ENCODE results near the gene FAM193A.
"Not testable (repeated sequence)": the region's sequence is repeated elsewhere in the genome, so short reads cannot be mapped to it uniquely, and the experiment has no call there.

Gene FAM193A

DNA sequence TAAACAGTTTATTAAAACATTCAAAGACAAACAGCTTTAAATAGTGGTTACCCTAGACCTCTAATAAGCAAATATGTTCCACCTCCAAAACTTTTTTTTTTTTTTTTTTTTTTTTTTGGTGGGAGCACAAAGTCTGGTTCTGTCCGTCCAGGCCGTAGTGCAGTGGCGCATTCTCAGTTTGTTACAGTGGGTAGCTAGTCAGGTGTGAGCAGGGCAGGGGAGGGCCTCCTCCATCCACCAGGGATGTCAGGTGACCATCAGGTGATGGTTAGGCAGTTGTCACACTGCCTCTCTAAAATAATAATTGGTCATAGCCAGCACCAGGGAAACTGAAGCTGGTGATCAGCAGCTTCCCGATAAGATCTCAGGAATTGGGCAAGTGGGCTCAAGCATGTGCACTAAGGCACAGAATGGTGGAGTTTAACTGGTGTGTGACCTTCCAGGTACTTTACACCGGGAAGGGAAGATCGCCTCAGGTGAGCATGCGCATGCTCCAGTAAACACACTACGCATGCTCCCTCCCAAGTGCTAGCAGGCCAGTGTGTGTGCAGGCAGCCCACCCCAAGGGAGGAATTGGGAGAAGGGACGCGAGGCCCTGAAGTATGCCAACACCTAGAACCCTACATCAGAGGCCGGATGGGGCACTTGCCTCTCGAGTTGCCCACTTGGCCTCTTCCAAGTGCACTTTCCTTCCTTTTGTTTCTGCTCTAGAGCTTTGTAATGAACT, 192.5 kb downstream of the FAM193A start:
- DNase-seq (ENCODE audit: low spot score): no peak

DNA sequence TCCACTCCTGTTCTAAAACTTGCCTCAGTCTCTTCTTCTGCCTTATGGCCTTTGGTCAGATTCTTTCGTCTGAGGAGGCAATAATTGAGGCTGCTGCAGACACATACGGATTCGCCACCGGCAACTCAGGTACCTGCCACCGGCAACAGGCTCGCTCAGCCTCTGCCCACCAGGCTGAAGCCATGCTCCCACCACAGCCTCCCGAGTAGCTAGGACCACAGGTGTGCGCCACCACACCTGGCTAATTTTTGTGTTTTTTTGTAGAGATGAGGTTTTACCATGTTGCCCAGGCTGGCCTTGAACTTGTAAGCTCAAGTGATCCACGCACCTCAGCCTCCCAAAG, 193.1 kb downstream of the FAM193A start:
- DNase-seq (ENCODE audit: low spot score): no peak

DNA sequence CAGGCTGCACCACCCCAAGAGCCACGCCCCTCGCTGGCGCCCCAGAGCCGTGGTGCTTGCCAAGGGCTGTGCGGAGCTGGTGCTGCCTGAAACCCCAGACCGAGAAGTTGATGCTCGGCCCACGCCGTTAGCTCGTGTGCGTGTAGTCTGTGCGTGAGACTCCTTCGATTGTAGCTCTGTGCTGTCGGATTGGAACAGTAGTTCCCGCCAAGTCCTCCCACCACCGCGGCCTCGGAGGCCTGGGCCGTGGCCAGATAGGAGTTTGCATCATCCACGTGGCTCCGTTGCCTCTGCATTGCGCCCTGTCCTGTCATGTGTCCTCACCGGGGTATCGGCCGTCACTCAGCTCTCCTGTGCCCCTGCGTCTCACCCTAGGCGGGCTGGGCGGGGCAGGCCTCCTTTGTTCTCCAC, 195.5 kb downstream of the FAM193A start:
- no peak for DNase-seq (ENCODE audit: low spot score)

DNA sequence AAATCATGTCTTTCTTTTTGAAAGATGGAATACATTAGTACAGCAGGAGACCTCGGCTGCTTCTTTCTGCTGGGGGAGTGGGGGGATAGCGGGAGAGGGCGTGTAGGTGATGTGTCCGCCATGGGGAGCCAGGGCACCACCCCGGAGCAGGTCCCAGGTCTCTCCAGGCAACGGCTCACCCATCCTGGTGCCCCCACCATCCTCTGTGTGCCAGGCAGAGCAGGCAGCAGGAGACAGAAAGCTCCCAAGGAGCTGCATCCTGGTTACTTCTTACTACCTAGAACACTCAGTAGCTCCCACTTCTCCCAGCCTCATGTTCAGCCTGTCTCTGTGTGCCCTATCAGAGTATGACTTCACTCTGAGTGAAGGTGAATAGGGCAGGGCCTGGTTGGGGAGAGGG, 196.1 kb downstream of the FAM193A start:
- DNase-seq (ENCODE audit: low spot score): no peak

DNA sequence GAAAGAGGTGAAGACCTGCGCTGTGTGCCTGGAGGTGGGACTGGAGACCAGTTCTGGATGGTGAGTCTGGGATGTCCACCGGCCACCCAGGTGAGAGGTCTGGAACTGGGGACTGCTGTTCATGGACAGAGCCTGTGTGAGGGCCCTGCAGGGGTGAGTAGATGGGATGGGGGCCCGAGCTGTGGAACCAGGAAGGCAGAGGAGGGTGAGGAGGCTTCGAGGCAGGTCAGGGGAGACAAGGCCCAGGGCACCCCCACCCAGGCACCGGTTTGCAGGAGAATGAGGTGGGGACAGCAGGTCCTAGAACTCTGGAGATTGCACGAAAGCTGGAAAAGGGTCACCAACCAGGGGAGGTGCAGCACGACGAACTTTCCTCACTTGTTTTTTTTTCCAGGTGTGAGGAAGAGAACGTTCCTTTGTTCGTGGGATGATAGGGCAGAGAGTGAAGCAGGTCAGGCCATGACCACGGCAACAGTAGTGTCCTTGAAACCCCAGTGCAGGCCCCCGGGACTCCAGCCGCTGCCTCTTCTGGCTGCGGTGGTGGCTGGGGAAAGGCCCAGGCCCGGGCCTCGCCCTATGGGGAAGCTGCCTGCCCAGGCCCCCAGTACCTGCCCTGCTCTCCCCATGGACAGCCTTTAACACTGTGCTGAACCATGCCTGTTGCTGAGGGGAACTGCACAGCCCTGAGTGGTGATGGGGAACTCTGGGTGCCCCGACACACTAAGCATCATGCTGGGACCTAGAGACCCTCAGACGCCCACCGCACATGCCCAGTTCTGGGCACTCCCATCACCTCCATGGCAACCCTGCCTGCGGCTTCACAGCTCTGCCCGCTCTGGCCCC, 196.8 kb downstream of the FAM193A start:
- no peak for DNase-seq (ENCODE audit: low spot score)

DNA sequence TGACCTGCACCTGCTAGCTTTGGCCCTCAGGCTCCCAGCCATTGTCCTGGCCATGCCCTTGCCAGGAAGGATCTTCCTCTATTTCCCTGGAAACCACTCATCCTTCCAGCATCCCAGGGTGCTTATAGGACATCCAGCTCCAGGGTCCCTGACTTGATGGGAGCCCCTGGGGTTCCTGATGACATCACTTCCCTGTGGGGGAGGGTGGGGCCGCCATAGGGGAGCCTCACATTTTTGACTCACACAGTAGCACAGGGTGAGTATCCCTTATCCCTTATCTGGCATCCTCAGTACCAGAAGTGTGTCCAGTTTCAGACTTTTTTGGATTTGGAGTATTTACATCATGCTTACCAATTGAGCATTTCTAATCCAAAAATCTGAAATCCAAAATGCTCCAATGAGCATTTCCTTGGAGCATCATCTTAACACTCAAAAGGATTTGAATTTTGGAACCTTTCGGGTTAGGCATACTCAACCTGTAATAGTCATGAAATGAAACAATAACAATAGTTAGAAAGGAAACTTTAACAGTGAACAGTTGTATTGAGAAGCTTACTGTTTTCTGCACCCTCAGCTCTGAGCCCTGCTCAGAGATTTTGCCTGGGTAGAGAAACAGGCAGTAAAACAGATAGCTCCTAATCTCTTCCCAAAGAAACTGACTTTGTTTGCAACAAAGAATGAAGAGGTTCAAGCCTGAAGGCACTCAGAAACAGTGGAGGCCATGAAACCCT, 197.6 kb downstream of the FAM193A start:
- DNase-seq (ENCODE audit: low spot score): no peak

DNA sequence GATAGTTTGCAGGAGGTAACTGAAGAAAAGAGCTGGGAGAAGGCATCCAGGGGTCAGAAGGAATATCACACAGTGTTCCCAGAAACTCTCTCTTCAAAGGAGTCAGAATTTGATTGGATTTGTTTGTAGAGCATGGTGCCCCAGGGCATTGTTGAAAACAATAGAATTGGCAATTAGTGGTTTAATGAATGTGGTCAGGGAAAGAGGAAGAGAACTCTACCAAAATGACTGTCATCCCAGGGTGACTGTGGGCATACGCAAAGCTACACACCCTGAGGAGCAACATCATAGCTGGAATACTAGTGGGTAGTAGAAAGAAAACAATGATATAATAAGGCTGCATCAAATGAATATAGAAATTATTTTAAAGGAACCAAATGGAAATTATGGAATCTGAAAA, 198.2 kb downstream of the FAM193A start:
- DNase-seq (ENCODE audit: low spot score): no peak

DNA sequence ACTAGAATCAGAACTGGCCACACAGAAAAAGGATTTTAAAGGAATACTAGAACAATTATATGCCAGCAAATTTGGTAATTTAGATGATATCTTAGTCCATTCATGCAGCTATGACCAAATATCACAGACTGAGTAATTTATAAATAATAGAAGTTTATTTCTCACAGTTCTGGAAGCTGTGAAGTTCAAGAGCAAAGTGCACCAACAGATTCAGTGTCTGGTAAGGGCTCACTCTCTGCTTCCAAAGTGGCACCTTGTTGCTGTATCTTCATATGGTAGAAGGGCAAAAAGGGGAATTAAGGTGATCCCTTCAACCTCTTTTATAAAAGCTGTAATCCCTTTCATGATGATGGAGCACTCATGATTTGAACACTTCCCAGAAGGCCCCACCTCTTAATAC, 199.4 kb downstream of the FAM193A start:
- no peak for DNase-seq (ENCODE audit: low spot score)

DNA sequence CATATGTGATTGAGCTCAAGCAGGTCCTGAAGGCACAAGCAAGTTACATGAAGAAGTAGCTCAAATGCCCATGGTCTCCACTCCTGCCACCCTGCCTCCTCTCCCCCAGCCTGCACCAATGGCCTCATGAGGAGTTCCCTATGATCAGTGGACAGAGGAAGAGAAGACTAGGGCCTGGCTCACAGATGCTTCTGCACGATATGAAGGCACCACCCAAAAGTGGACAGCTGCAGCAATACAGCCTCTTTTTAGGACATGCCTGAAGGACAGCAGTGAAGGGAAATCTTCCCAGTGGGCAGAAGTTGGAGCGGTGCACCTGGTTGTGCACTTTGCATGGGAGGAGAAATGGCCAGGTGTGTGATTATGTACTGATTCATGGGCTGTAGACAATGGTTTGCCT, 201.8 kb downstream of the FAM193A start:
- not testable (repeated sequence) for DNase-seq (ENCODE audit: low spot score)

DNA sequence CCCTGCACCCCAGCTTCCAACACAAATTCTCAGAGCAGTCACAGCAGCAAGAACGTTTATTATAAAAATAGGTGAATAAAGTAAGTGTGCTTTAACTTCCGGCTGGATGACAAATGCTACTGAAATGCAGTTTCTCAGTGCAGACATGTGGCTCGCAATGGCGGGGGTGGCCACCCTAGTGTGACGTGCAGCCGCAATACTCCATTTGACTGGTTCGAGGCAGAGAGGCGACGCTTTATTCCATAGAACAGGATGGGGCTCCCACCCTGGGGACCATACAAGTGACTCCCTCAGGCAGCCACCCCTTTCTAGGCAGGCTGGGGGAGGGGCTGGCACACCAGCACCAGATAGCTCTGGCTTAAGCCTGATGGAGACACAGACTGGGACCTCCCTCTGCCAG, 205.2 kb downstream of the FAM193A start:
- no peak for DNase-seq (ENCODE audit: low spot score)

DNA sequence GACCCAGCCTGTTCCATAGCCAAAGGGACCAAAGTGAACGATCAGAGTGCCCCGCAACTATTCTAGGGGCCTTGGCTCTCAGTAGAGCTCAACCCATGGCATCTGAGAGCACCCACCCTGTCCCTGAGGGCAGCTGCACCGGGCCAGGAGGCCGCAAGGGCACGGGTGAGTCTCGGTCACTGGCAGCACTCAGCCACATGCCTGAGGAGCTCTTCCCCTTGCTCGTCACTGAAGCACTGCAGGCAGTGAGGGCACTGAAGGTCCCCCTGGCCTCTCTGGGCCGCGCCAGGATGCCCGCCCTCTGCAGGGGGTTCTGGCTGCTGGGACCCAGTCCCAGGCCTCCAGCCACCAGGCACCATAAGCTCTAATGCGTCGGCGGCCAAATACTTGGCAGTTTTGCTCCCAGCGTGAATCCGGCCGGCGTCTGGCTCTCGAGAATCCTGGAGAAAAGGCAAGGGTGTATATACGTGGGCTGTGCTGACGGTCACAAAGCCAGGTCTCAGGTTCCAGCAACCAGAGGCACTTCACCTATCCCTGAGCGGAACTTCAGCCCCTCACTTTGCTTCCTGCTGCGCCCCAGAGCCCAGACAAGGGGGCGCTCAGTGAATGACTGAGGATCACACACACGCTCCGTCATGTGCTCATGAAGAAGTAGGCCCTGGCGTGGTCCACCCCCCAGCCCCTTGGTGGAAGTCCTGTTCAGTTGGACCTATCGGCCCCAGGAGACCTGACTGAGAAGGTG, 205.8 kb downstream of the FAM193A start:
- DNase-seq (ENCODE audit: low spot score): no peak

DNA sequence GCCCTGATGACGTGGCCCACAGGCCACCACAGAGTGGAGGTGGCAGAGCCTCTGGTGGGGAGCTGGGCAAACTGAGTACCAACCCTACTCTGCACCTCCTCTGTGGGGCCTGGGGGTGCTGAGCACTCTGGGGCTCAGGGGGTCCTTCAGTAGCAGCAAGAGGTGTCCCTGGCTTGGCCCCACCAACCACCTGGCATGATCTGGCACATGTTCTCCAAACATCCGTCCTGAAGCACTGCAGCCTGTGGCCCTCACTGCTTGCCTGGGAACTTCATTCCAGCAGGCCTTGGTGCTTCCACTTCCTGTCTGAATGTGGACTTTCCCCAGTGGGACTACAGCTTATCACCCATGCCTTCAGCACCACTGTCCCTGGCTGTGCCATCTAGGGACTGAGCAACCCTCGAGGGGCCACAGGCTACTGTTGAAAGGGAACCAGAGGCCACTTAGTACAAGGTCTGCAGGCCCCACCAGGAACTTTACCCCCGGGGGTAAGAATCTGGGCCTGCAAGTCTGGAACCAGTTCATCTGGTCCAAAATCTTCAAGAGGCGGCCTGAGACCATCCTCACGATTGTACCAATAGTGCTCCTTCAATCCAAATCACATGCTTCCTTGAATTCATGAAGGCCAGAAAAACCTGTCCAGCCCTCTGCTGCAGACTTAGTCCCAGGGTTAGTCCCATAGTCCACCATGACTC, 206.5 kb downstream of the FAM193A start:
- no peak for DNase-seq (ENCODE audit: low spot score)

DNA sequence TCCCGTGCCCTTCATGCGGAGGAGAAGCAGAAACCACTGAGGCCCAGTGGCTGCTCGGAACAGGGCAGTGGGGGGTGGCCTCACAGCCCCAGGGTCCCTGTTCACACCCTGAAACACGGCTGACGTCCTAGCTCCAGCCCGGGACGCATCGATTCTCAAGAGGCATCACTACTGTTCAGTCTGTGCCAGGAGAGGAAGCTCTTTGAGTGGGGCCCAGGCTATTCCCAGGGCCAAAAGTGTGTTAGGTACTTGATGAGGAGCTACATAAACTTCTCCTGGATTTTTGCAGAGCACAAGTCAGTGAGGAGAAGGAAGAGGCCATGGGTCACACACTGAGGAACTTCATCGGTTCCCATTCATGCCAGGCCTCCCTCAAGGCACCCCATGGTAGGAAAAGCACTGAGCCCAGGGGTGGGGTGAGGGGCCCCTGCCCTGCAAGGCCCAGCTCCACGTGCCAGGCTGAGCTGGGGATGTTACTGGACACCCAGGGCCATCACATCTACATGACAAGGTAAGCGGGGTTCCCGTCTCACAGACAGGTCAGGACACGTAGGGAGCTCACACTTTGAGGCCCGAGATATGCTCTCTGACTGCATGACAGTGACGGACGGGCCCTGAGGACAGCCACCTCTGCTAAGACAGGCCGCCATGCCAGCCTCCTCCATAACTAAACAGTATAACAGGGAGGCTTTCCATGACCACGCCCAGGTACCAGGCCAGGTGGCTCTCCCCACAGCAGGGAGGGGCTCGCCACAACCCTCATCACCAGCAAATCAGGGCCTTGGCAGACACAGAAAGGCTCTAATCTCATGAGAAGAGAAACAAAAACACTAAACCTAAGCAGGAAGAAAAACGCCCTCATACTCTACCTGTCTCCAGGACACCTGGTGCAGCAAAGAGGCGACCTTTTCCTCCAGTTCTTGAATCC, 207.3 kb downstream of the FAM193A start:
- no peak for DNase-seq (ENCODE audit: low spot score)

DNA sequence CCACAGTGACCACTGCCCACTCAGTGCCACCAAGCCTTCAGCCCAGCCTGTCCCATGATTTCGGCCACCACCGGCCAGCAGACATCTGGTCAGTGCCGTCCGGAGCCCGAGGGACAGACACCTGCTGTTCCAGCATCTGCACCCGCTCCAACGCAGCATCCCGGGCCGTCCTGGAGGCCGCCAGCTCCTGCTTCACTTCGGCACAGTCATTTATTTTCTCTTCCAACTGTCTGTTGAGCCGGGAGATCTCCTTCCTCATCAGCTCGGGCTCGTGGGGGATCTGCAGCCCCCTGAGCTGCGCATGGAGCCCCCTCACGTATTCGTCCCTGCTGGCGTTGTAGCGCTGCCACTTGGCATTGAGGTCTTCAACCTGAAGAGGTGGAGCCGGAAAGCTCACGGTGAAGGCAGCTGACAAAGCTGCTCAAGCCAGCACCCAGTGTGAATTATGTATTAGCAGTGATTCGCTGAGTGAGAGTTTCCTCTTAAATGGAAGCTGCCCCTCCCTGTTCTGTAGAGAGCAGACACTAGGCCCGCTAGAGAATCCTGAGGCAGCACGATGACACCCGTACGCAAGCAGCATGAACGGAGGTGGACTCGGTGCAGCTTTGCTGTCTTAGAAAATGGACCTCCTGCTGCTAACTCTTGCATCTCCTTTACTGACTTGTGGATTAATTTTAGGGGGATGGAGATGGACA, 208.3 kb downstream of the FAM193A start:
- DNase-seq (ENCODE audit: low spot score): no peak

DNA sequence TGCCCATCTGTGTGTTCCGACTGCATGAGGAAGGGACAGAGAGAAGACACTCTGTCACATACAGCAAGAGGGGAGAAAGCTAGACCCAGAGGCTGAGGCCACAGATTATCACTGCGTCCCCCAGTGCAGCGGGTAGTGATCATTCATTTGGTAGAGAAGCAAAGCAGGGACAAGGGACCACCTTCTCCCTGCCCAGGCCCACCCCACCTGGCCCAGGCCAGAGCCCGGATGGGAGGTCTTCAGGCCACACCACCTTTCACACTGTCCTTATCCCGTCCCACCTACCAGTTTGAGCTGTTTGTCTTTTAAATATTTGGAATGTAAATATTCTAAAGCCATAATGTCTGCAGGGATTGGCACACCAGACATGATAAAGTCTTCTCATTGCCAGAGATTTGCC, 209.1 kb downstream of the FAM193A start:
- no peak for DNase-seq (ENCODE audit: low spot score)

DNA sequence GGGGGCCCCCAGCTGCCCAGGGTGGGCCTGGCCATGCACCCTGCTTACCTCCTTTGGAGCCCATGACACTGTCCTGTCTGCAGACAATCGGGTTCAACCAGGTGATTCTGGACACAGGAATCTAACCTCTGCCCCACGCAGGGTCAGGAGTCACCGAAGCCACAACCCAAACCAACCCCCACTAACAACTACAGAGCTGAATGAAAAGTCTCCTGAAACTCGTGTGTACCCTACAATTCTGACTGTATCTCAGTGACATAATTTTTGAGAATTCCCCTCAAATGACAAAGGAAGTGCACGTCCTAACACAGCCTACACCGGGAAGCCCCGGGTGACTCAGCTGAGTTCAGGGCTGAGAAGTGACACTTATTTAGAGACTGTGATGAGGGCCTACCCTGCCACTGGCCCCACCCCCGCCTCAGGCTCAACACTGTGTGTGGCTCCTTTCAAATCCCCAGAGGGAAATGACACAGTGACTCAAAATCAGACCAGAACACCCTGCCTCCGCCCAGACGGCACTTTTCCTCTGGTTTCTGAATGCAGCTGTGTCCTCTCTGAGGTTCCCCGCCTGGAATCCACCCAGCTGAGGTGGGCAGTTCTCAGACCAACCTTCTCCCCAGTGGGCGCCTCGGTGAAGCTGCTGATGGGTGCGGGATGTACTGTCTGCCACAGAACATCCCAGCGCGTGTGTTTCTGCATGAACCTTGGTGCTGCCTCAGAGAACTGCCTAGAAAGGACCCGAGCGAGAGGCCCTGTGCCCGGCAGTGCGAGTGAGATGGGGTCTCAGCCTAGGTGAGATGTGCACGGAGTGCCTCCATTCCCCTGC, 209.7 kb downstream of the FAM193A start:
- DNase-seq (ENCODE audit: low spot score): no peak

DNA sequence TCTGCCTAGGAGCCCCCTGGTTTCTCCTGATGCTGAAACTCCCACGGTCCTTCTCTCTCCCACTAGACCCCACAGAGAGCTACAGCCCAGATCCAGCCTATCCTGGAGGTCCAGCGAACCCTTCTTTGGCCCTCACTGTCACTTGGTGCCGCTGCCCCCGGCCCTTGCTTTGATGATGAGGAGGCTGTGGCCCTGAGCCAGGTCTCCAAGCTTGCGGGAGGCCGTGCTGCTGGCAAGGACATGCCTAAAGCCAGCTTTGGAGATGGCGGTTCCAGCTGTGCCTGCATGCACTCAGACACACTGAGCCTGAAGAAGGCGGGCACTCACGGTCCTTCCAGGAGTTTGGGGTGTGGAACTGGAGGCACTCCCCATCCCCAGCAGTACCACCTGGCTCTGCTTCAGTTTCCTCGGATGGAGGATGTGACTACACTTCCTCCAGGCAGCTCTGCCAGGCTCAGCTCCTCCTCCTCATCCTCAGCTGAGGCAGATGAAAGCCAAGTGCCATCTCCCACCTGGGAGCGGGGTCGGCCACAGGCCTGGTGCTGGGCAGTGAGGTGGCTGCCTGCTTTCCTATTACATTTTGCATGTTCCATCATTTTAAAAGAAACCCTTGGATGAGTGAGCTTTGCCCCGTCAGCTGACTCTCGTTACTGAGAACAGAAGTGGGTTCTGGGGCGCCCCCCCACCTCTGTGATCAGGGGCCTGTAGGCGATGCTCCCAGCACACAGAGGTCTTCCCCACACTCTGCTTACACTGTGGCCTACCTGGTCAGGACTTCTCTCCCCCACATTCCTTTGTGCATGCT, 210.6 kb downstream of the FAM193A start:
- DNase-seq (ENCODE audit: low spot score): no peak

Data from HuH-7.5 (cell line).